CD4-positive, alpha-beta T cell (primary cell): Measurements from ENCODE around the gene ODC1. TPM values are rescaled to one million over a fixed set of nuclear protein-coding genes. Genes with fewer than 3 reads are reported as not detected.
A peak's percentile ranks its signal among the peaks of the same experiment; 100 is the strongest.

Experiments used
- ATAC-seq: fragments of 200-7000 bp; cut with Tn5 transposase; one replicate; pipeline ENCODE4 v1.10.0; 2022; ENCODE audit warnings: mild to moderate bottlenecking; ENCODE audit not compliant: poor library complexity
- CTCF ChIA-PET: fragments of 350-600 bp; sonication (Branson Sonifier 250); formaldehyde crosslinking; loops from one replicate; lab custom pipeline; 2021; ENCODE audit warnings: antibody characterized with exemption, inconsistent platforms; lab: Charles Lee
- POLR2A ChIA-PET: fragments of 350-600 bp; sonication (Branson Sonifier 250); formaldehyde crosslinking; loops from one replicate; lab custom pipeline; 2021; ENCODE audit warnings: antibody characterized with exemption, inconsistent platforms; lab: Charles Lee
- DNase-seq, 14 experiments: peaks; one replicate each; pipeline ENCODE4 v3.0.0-alpha.2; 2013 to 2020; ENCODE audit warnings: mixed read lengths in 2 of 14
- H3K27ac ChIP-seq, 2 donors: one replicate each; pipeline versions ENCODE4 v1.5.1 to v1.7.0; 2013; ENCODE audit warnings: low read length in 2 of 2, low read depth in 1 of 2, mild to moderate bottlenecking in 1 of 2
- H3K27me3 ChIP-seq, 2 experiments: 1 replicate in 1 of 2; 2 replicates in 1 of 2; pipeline versions ENCODE4 v1.6.1 to v1.7.0; 2013; ENCODE audit warnings: low read length in 2 of 2, control low read depth in 1 of 2, mild to moderate bottlenecking in 1 of 2, moderate library complexity in 1 of 2; ENCODE audit not compliant: insufficient read depth in 2 of 2, control insufficient read depth in 1 of 2
- H3K36me3 ChIP-seq: one replicate; pipeline ENCODE4 v1.6.1; 2013; ENCODE audit warnings: low read length, control low read depth; ENCODE audit not compliant: insufficient read depth
- H3K4me1 ChIP-seq: one replicate; pipeline ENCODE4 v1.6.1; 2013; ENCODE audit warnings: low read length, control low read depth; ENCODE audit not compliant: insufficient read depth
- H3K4me3 ChIP-seq: one replicate; pipeline ENCODE4 v1.5.1; 2013; ENCODE audit warnings: mild to moderate bottlenecking, low read length, moderate library complexity
- H3K9me3 ChIP-seq, 2 experiments: 1 replicate in 1 of 2; 2 replicates in 1 of 2; pipeline versions ENCODE4 v1.6.1 to v1.7.0; 2013; ENCODE audit warnings: low read length in 2 of 2, mild to moderate bottlenecking in 2 of 2, control low read depth in 1 of 2, moderate library complexity in 1 of 2; ENCODE audit not compliant: control insufficient read depth in 1 of 2, insufficient read depth in 1 of 2
- H3K27ac Mint-ChIP-seq: one replicate; pipeline ENCODE4 v1.8.0; 2020; ENCODE audit warnings: mixed read lengths
- H3K27me3 Mint-ChIP-seq: one replicate; pipeline ENCODE4 v1.8.0; 2021; ENCODE audit warnings: mixed read lengths
- H3K36me3 Mint-ChIP-seq: one replicate; pipeline ENCODE4 v1.8.0; 2021; ENCODE audit warnings: low read depth, mixed read lengths
- H3K4me1 Mint-ChIP-seq: one replicate; pipeline ENCODE4 v1.8.0; 2021; ENCODE audit warnings: low read depth, mixed read lengths
- H3K4me3 Mint-ChIP-seq: one replicate; pipeline ENCODE4 v1.8.0; 2020; ENCODE audit warnings: mild to moderate bottlenecking, mixed read lengths
- H3K9me3 Mint-ChIP-seq: one replicate; pipeline ENCODE4 v1.8.0; 2020; ENCODE audit warnings: mixed read lengths
- CTCF ChIP-seq: fragments of 200-600 bp; IDR thresholded peaks from one replicate; pipeline ENCODE4 v1.8.0; 2022; ENCODE audit warnings: antibody characterized with exemption, mild to moderate bottlenecking
- intact Hi-C, 2 experiments: fragments of 100-400 bp; cut with DNase I in 1 of 2; cut with micrococcal nuclease in 1 of 2; formaldehyde crosslinking; loops; one replicate each; pipeline versions ENCODE4 v1.15.1 to v1.9.0; 2023 to 2025; cut with DNase I, micrococcal nuclease
- total RNA-seq, 174 experiments: library from RNA in 2 of 174; stranded (reverse) in 2 of 174; gene quantifications; one replicate each; pipeline ENCODE4 v1.2.3 and lab custom pipeline; 2021 to 2026

The ODC1 gene
- total RNA-seq, 2 experiments from 2014 or later: 162 to 164 TPM

- Histone ChIP-seq H3K27ac (no peak overlapping the region), H3K4me1 (peaks cover 23% of the 10 kb centered on the region), H3K4me3 (no peak overlapping the region), H3K27me3 (peaks cover 0 to 6% of the 10 kb centered on the region in 2 experiments), H3K36me3 (peaks cover 19% of the 10 kb centered on the region), H3K9me3 (no peaks in the 10 kb centered on the region)
- peaks cover 9% of the 10 kb centered on the region for H3K4me1 Mint-ChIP-seq
- CTCF ChIA-PET: interaction anchor here (1.4 to 4.2 kb wide), 6 partner anchors 11 to 363 kb away, joined by 4 to 64 read pairs (median 24); partner anchors contain the start of gene ODC1
- no peak overlapping the region for H3K27ac Mint-ChIP-seq
- no peaks in the 10 kb centered on the region for H3K9me3 Mint-ChIP-seq
- DNase-seq (no peak), ATAC-seq (no peak)
- H3K4me3 Mint-ChIP-seq: no peak overlapping the region
- no peaks in the 10 kb centered on the region for H3K27me3 Mint-ChIP-seq
- H3K36me3 Mint-ChIP-seq: peaks cover 24% of the 10 kb centered on the region
- POLR2A ChIA-PET: interaction anchor here (1.1 to 6.9 kb wide), 6 partner anchors 9 to 452 kb away, joined by 3 to 44 read pairs (median 4); partner anchors contain the start of gene ODC1
- intact Hi-C loops: loop anchor here (1.0 to 10.0 kb wide), 7 partner anchors 27 to 624 kb away; no protein-coding TSS in a partner anchor
- no peak for TF ChIP-seq CTCF
These were observed 12.3 kb downstream of the ODC1 start for GRCh38 chr2:10435820-10436204.

GRCh38 chr2:10434886-10435819, 13.0 kb downstream of the ODC1 start:
- no peaks in the 10 kb centered on the region for H3K9me3 ChIP-seq
- no peak overlapping the region for H3K4me3 ChIP-seq
- peaks cover 0 to 6% of the 10 kb centered on the region in 2 experiments for H3K27me3 ChIP-seq
- Mint-ChIP-seq H3K4me1 (peaks cover 9% of the 10 kb centered on the region), H3K27ac (no peak overlapping the region), H3K27me3 (no peaks in the 10 kb centered on the region), H3K36me3 (peaks cover 18% of the 10 kb centered on the region), H3K9me3 (no peaks in the 10 kb centered on the region), H3K4me3 (peak overlapping the region; percentile 64)
- no peak overlapping the region for H3K27ac ChIP-seq
- peaks cover 23% of the 10 kb centered on the region for H3K4me1 ChIP-seq
- peak in 13 of 14 experiments; percentile 50 to 87 (median 65) for DNase-seq
- peak; percentile 56 for ATAC-seq
- H3K36me3 ChIP-seq: peaks cover 12% of the 10 kb centered on the region
- ChIA-PET CTCF (interaction anchor here (0.5 to 4.2 kb wide), 26 partner anchors 8 to 488 kb away, joined by 3 to 64 read pairs (median 4); partner anchors contain the start of gene ODC1), POLR2A (interaction anchor here (0.7 to 6.9 kb wide), 11 partner anchors 10 to 451 kb away, joined by 3 to 44 read pairs (median 3); partner anchors contain the start of gene ODC1)
- intact Hi-C loops: loop anchor here (1.0 to 10.0 kb wide), 7 partner anchors 26 to 623 kb away; no protein-coding TSS in a partner anchor
- TF ChIP-seq CTCF: peak; percentile 91
